Nephron (organoid): Measurements from ENCODE around the gene AP4S1.

Source experiments
- H3K27ac Mint-ChIP-seq, 3 experiments: 2 replicates each; pipeline ENCODE4 v1.8.0; 2020; ENCODE audit warnings: mixed read lengths in 3 of 3, mild to moderate bottlenecking in 2 of 3, moderate library complexity in 1 of 3
- H3K27me3 Mint-ChIP-seq: 2 replicates; pipeline ENCODE4 v1.8.0; 2021; ENCODE audit warnings: low read depth, mild to moderate bottlenecking, moderate library complexity, mixed read lengths
- H3K36me3 Mint-ChIP-seq: 2 replicates; pipeline ENCODE4 v1.8.0; 2020; ENCODE audit warnings: low read depth, mixed read lengths
- H3K4me1 Mint-ChIP-seq: 2 replicates; pipeline ENCODE4 v1.8.0; 2020; ENCODE audit warnings: mixed read lengths
- H3K4me3 Mint-ChIP-seq, 3 experiments: 2 replicates each; pipeline ENCODE4 v1.8.0; 2020; ENCODE audit warnings: mild to moderate bottlenecking in 3 of 3, mixed read lengths in 3 of 3, moderate library complexity in 2 of 3
- H3K9me3 Mint-ChIP-seq: 2 replicates; pipeline ENCODE4 v1.8.0; 2020; ENCODE audit warnings: mixed read lengths
- CTCF ChIP-seq, 3 experiments: fragments of 200-600 bp; sonication (generic); IDR thresholded peaks; one replicate each; pipeline ENCODE4 v1.5.0; 2021; ENCODE audit warnings: antibody characterized with exemption in 3 of 3; ENCODE audit not compliant: unreplicated experiment in 3 of 3

Gene AP4S1

GRCh38 chr14:31071151-31071550 lies 45.7 kb downstream of the AP4S1 start:
- Mint-ChIP-seq H3K9me3 (peaks cover 5% of the 10 kb centered on the region), H3K27ac (no peak overlapping the region), H3K4me3 (no peak overlapping the region), H3K36me3 (peaks cover 28% of the 10 kb centered on the region), H3K27me3 (no peaks in the 10 kb centered on the region), H3K4me1 (peaks cover 6% of the 10 kb centered on the region)
- no peak for TF ChIP-seq CTCF (IDR thresholded peaks at IDR 0.05; ENCODE audit: unreplicated experiment in 3 of 3)

- no peak overlapping the region for H3K27ac Mint-ChIP-seq
- no peak overlapping the region for H3K4me3 Mint-ChIP-seq
- H3K27me3 Mint-ChIP-seq = no peaks in the 10 kb centered on the region
- TF ChIP-seq CTCF (IDR thresholded peaks at IDR 0.05; ENCODE audit: unreplicated experiment in 3 of 3) = no peak
- H3K9me3 Mint-ChIP-seq = peaks cover 5% of the 10 kb centered on the region
- H3K4me1 Mint-ChIP-seq = peaks cover 13% of the 10 kb centered on the region
- peaks cover 28% of the 10 kb centered on the region for H3K36me3 Mint-ChIP-seq
These were observed 49.7 kb downstream of the AP4S1 start for GRCh38 chr14:31075144-31075543.

GRCh38 chr14:31078766-31079165 lies 53.3 kb downstream of the AP4S1 start:
- TF ChIP-seq CTCF (IDR thresholded peaks at IDR 0.05; ENCODE audit: unreplicated experiment in 3 of 3) = no peak
- no peak overlapping the region for H3K4me3 Mint-ChIP-seq
- no peaks in the 10 kb centered on the region for H3K27me3 Mint-ChIP-seq
- H3K27ac Mint-ChIP-seq = peak overlapping the region in 1 of 3 experiments; percentile 48
- peaks cover 5% of the 10 kb centered on the region for H3K9me3 Mint-ChIP-seq
- peaks cover 18% of the 10 kb centered on the region for H3K4me1 Mint-ChIP-seq
- peaks cover 20% of the 10 kb centered on the region for H3K36me3 Mint-ChIP-seq

GRCh38 chr14:31080056-31080455 lies 54.6 kb downstream of the AP4S1 start:
- Mint-ChIP-seq H3K9me3 (peaks cover 5% of the 10 kb centered on the region), H3K36me3 (peaks cover 18% of the 10 kb centered on the region), H3K4me1 (peaks cover 18% of the 10 kb centered on the region), H3K27me3 (no peaks in the 10 kb centered on the region), H3K27ac (no peak overlapping the region), H3K4me3 (no peak overlapping the region)
- TF ChIP-seq CTCF (IDR thresholded peaks at IDR 0.05; ENCODE audit: unreplicated experiment in 3 of 3) = no peak

GRCh38 chr14:31080484-31080883 lies 55.0 kb downstream of the AP4S1 start:
- no peak overlapping the region for H3K4me3 Mint-ChIP-seq
- H3K9me3 Mint-ChIP-seq = peaks cover under 1% of the 10 kb centered on the region
- H3K4me1 Mint-ChIP-seq = peaks cover 18% of the 10 kb centered on the region
- H3K27ac Mint-ChIP-seq = no peak overlapping the region
- no peaks in the 10 kb centered on the region for H3K27me3 Mint-ChIP-seq
- TF ChIP-seq CTCF (IDR thresholded peaks at IDR 0.05; ENCODE audit: unreplicated experiment in 3 of 3) = no peak
- peaks cover 13% of the 10 kb centered on the region for H3K36me3 Mint-ChIP-seq

- H3K9me3 Mint-ChIP-seq = no peaks in the 10 kb centered on the region
- no peak for TF ChIP-seq CTCF (IDR thresholded peaks at IDR 0.05; ENCODE audit: unreplicated experiment in 3 of 3)
- no peak overlapping the region for H3K27ac Mint-ChIP-seq
- H3K27me3 Mint-ChIP-seq = no peaks in the 10 kb centered on the region
- H3K4me3 Mint-ChIP-seq = no peak overlapping the region
- peaks cover 3% of the 10 kb centered on the region for H3K36me3 Mint-ChIP-seq
- peaks cover 14% of the 10 kb centered on the region for H3K4me1 Mint-ChIP-seq
These were observed 58.3 kb downstream of the AP4S1 start for GRCh38 chr14:31083781-31084180.
